GM06990 (cell line): ENCODE measurements around the gene ADAMTS9.

ENCODE experiments used
- DNase-seq: peaks from one replicate; pipeline ENCODE4 v3.0.0-alpha.2; 2011; ENCODE audit not compliant: insufficient read length; ENCODE audit errors: extremely low read depth
- H3K27me3 ChIP-seq: replicated peaks from 2 replicates; pipeline ENCODE4 v1.6.0; 2011; ENCODE audit warnings: low read length; ENCODE audit not compliant: control insufficient read depth, insufficient read depth
- H3K36me3 ChIP-seq: 2 replicates; pipeline ENCODE4 v1.5.1; 2011; ENCODE audit warnings: low read length; ENCODE audit not compliant: control insufficient read depth, insufficient read depth
- H3K4me3 ChIP-seq: replicated peaks from 2 replicates; pipeline ENCODE4 v1.5.1; 2011; ENCODE audit warnings: low read depth, mild to moderate bottlenecking, control low read depth, low read length
- CTCF ChIP-seq: IDR thresholded peaks from 2 replicates; pipeline ENCODE4 v1.5.1; 2011; ENCODE audit warnings: low read length, control low read depth, mild to moderate bottlenecking, inconsistent platforms; ENCODE audit not compliant: insufficient read depth, poor library complexity, severe bottlenecking

ADAMTS9 gene, protein sequence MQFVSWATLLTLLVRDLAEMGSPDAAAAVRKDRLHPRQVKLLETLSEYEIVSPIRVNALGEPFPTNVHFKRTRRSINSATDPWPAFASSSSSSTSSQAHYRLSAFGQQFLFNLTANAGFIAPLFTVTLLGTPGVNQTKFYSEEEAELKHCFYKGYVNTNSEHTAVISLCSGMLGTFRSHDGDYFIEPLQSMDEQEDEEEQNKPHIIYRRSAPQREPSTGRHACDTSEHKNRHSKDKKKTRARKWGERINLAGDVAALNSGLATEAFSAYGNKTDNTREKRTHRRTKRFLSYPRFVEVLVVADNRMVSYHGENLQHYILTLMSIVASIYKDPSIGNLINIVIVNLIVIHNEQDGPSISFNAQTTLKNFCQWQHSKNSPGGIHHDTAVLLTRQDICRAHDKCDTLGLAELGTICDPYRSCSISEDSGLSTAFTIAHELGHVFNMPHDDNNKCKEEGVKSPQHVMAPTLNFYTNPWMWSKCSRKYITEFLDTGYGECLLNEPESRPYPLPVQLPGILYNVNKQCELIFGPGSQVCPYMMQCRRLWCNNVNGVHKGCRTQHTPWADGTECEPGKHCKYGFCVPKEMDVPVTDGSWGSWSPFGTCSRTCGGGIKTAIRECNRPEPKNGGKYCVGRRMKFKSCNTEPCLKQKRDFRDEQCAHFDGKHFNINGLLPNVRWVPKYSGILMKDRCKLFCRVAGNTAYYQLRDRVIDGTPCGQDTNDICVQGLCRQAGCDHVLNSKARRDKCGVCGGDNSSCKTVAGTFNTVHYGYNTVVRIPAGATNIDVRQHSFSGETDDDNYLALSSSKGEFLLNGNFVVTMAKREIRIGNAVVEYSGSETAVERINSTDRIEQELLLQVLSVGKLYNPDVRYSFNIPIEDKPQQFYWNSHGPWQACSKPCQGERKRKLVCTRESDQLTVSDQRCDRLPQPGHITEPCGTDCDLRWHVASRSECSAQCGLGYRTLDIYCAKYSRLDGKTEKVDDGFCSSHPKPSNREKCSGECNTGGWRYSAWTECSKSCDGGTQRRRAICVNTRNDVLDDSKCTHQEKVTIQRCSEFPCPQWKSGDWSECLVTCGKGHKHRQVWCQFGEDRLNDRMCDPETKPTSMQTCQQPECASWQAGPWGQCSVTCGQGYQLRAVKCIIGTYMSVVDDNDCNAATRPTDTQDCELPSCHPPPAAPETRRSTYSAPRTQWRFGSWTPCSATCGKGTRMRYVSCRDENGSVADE (N-terminal part only)

DNA sequence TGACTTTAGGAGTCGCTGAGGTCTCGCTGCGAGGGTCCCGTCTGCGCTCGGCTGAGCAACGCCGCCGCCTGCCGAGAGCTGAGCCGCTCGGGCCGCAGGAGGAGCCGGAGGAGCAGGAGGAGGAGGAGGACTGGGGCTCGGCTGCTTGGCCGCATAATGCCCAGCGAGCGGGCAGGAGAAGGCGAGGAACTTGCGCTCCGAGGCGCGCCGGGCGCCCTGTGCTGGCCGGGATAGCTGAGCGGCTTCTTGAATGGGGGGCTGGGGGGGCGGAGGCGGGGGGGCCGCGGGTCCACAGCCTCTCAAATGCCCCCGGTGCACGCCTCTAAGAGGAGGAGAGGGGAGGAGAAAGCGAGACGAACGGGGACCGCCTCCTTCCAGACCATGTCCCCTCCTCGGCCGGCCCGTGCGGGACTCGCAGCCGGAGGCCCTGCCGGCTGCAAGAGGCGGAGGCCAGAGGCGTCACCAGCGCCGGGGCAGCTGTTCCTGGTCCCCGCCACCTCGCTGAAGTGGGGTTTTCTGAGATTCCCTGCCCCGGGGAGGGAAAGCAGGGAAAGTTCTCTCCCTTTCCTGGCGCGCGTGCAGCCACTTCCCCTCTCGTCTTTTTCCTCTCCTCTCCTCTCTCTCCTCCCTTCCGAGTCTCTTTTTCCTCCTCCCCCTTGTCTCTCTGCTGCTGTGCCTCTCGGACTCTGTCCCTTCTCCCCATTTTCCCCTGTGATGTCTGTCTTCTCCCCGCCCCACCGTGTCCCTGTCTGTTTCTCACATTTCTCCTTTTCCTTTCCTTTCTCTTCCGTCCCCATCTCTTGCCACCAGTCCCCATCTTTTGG is at the start of gene ADAMTS9:
Gene ADAMTS9, minus strand, starts transcription at position 220 of the 824 bp plus-strand sequence. CDS start 343 bp downstream, outside the sequence.
- Histone ChIP-seq H3K27me3 (no peaks in the 10 kb centered on the region; the same call in 1 of the 2 replicates), H3K4me3 (no peak within 1 kb of the TSS), H3K36me3 (no peaks in the 10 kb centered on the region)
- DNase-seq: no peak
- no peak for TF ChIP-seq CTCF

DNA sequence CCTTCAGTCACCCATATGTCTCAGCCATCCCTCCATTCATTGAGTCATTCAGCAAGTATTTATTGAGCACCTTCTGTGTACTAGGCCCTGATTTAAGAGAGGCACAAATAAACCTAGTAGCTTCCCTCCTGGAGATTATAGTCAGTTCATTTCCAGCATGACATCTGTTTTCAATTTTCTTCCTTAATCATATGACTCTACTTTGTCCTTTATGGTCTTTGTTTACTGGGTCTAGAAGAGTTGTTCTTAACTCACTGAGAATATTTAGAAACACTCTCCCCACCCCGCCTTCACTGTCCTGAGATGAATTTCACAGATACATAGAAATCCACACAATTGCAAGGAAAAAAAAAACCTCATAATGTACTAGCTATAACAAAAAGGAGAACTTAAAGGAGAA is 44.8 kb upstream of the ADAMTS9 start:
- H3K27me3 ChIP-seq: no peaks in the 10 kb centered on the region
- no peaks in the 10 kb centered on the region for H3K36me3 ChIP-seq
- no peak for TF ChIP-seq CTCF
- DNase-seq: no peak
- H3K4me3 ChIP-seq: no peak overlapping the region

DNA sequence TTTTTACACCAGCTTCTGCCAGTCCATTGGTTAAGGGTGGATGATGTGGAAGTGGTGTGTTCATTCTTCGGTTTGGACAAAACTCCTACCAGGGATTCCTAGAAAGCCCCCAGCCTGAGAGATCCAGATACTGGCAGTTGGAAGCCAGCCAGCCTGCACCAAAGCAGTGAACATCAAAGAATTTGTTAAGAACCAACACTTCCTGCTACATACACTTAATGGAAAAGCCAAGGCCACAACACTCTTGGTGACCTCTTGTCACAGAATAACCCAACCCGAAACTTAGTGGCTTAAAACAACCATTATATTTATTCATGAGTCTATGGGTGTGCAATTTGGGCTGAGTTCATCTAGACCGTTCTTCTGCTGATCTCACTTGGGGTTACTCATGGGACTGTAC is 42.9 kb upstream of the ADAMTS9 start:
- no peak for DNase-seq
- TF ChIP-seq CTCF: no peak
- H3K4me3 ChIP-seq: no peak overlapping the region
- H3K36me3 ChIP-seq: no peaks in the 10 kb centered on the region
- no peaks in the 10 kb centered on the region for H3K27me3 ChIP-seq

- no peak for DNase-seq
- no peak overlapping the region for H3K4me3 ChIP-seq
- TF ChIP-seq CTCF: no peak
- no peaks in the 10 kb centered on the region for H3K36me3 ChIP-seq
- no peaks in the 10 kb centered on the region for H3K27me3 ChIP-seq
Observed at GRCh38 chr3:64728994-64729393, 41.2 kb upstream of the ADAMTS9 start.

- no peaks in the 10 kb centered on the region for H3K36me3 ChIP-seq
- H3K27me3 ChIP-seq: no peaks in the 10 kb centered on the region
- no peak for DNase-seq
- no peak for TF ChIP-seq CTCF
- no peak overlapping the region for H3K4me3 ChIP-seq
Observed at GRCh38 chr3:64728428-64728827, 40.6 kb upstream of the ADAMTS9 start.
